22Rv1 (cell line): Measurements from ENCODE around the gene CD300E.
"Not testable (repeated sequence)": the region's sequence is repeated elsewhere in the genome, so short reads cannot be mapped to it uniquely, and the experiment has no call there.

ENCODE experiments used
- H3K27ac ChIP-seq: fragments of 450-650 bp; 2 replicates; pipeline ENCODE4 v1.5.1; 2017
- ZFX ChIP-seq: fragments of 450-650 bp; IDR thresholded peaks from 2 replicates; pipeline ENCODE4 v1.6.1; 2017; ENCODE audit warnings: antibody characterized with exemption, borderline replicate concordance
- TF ChIP-seq, protein P1 (sequence below): fragments of 450-650 bp; IDR thresholded peaks from 2 replicates; pipeline ENCODE4 v1.5.1; 2017; ENCODE audit warnings: mild to moderate bottlenecking

Gene CD300E

DNA sequence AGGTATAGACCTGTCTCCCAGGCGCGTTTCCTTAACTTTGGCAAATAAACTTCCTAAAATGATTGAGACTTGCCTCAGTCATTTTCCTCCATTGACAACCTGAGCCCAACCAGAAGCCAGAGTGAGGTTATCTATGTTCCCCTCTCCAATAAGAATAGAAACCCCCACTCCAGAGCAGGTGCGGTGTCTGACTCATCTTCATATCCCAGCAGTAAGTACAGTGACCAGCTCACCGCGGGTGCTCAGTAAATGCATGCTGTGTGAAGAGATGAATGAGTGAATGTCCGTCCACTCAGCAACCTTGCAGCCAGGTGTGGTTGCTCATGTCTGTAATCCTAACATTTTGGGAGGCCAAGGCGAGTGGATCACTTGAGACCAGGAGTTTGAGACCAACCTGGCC lies 19.5 kb upstream of the CD300E start:
- no peak for TF ChIP-seq ZFX
- TF ChIP-seq, protein P1, sequence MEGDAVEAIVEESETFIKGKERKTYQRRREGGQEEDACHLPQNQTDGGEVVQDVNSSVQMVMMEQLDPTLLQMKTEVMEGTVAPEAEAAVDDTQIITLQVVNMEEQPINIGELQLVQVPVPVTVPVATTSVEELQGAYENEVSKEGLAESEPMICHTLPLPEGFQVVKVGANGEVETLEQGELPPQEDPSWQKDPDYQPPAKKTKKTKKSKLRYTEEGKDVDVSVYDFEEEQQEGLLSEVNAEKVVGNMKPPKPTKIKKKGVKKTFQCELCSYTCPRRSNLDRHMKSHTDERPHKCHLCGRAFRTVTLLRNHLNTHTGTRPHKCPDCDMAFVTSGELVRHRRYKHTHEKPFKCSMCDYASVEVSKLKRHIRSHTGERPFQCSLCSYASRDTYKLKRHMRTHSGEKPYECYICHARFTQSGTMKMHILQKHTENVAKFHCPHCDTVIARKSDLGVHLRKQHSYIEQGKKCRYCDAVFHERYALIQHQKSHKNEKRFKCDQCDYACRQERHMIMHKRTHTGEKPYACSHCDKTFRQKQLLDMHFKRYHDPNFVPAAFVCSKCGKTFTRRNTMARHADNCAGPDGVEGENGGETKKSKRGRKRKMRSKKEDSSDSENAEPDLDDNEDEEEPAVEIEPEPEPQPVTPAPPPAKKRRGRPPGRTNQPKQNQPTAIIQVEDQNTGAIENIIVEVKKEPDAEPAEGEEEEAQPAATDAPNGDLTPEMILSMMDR: no peak
- H3K27ac ChIP-seq: no peak overlapping the region

DNA sequence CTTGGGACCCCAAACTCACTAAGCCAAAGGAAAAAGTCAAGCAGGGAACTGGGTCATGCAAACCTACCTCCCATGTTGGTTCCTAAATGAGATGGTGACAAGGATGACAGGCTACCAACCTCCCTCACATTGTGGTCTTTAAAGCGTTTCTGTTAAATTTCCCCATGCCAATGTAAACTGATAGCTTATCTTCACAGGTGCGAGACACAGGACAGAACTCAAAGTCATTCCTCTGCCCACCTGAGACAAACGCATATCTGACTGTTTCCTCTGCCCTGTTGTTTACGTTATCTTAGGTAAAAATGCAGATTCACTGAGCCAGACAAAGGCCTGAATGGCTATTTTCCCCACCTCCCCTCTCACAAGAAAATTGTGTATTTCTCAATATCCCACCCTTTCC lies 19.0 kb upstream of the CD300E start:
- TF ChIP-seq, protein P1: no peak
- TF ChIP-seq ZFX: no peak
- no peak overlapping the region for H3K27ac ChIP-seq

DNA sequence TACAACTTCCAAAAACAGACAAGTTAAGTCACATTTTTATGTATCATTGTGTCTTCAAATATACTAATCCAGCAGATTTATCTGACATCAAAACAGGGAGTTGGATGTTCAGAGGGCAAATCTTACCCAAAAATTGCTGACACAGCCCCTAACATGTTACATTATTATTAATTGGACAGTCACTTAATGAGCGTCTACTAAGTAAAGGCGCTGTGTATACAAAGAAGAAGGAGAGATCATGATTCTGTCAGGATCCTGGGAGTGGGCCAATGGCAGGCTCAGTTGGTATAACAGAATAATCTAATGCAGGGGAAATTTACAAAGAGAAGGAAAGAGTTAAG lies 18.4 kb upstream of the CD300E start:
- TF ChIP-seq, protein P1: no peak
- TF ChIP-seq ZFX: no peak
- H3K27ac ChIP-seq: no peak overlapping the region

DNA sequence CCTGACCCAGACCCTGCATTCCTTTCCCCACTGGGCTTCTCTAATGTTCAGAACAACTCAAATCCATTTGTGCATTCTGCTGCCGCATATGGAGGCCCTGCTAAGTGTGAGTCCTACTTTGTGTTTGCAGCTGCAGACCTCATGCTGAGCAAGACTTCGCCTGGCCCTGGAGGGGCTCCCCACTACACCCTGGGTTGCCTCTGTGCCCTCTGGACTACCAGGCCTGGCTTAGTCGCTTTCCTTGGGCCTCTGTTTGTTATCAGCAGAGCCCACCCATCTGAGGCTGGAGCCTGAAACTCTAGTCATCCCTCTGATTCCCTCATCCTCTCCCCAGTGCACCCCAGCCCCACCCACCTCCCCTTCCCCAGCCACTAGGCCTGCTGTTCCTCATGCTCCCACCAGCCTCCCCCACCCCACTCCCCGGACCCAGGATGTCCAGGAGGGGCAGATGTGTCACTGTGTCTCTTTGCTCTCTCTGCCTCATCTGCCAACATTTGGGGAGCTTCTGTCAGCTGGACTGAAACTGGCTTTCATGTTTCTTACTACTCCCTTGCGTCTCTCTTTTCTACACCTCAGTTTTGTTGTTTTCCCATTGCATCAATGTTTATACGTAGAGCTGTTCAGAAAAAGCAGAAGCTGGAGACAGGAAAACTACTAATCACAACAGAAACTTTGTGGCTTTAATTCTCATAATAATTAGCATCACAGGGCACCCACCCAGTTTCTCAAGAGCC lies 17.9 kb upstream of the CD300E start:
- no peak overlapping the region for H3K27ac ChIP-seq
- TF ChIP-seq, protein P1: no peak
- no peak for TF ChIP-seq ZFX

DNA sequence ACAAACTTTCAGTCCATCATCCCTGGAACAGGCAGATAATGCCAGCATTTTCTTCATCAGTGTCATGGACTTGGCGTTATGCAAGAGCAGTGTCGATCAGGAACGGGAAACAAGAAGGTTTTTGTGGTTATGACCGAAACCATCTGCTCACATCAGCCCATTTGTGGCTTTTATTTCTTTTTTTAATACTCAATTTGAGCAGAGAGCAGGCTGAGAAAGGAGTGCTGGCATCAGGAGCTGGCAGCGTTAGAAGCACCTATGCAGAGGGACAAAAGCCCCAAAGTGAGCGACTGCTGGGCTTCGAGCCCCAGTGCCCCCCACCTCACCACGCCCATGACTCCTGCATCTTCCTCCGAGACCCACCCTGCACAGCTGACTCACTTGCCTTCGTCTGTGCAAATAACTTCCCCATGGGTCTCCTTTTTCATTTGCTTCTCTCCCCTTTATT lies 16.2 kb upstream of the CD300E start:
- no peak overlapping the region for H3K27ac ChIP-seq
- TF ChIP-seq, protein P1: no peak
- TF ChIP-seq ZFX: no peak

DNA sequence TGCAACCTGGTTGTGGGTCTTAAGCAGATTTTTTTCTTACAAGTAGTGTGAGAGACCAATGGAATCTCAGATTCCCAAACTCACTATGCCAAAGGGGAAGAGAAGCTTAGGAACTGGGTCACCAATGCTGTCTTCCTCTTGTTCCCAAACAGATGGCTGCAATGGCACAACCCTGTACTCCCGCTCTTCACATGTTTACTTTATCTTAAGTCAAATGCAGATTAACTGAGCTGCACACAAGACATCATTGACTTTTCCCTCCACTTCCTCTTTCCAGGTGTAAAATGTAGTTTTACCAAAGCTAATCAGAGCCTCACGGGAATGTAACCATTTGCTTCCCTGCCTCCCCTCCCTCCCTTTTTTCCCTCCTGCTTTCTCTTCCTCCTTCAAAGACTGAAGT lies 14.4 kb upstream of the CD300E start:
- H3K27ac ChIP-seq: no peak overlapping the region
- TF ChIP-seq, protein P1: no peak
- no peak for TF ChIP-seq ZFX

DNA sequence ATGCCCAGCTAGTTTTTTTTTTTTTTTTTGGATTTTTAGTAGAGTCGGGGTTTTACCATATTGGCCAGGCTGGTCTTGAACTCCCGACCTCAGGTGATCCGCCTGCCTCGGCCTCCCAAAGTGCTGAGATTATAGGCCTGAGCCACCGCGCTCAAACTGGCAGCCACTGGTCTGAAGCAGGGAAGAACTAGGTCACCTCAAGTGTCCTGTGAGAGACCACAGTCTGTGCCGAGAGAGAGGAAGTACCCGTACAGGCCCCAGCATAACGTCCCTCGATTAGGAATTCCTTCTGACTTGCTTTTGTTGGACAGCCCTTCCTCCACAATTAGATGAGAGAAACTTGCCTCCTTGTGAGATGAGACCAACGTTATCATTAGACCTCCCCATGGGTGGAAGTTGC lies 13.7 kb upstream of the CD300E start:
- TF ChIP-seq, protein P1: no peak
- no peak for TF ChIP-seq ZFX
- no peak overlapping the region for H3K27ac ChIP-seq

DNA sequence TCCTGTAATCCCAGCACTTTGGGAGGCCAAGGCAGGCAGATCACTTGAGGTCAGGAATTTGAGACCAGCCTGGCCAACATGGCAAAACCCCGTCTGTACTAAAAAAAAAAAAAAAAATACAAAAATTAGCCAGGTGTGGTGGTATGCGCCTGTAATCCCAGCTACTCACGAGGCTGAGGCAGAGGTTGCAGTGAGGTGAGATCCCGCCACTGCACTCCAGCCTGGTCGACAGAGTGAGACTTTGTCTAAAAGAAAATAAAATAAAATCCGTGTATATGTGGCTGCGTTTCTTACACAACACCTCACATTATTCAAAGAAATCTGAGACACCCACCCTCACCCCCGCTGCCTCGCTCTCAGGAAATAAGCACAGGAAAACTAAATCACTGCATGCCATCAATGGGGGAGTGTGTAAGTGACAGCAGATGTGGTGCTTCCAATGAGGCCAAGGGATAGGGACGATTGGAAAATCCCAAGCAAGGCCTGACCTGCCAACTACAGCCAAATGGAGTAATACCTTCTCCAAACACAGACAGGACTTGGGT lies 13.1 kb upstream of the CD300E start:
- H3K27ac ChIP-seq: not testable (repeated sequence)
